Measurements from ENCODE around the gene LSM11.

The LSM11 gene

GRCh38 chr5:157778121-157778805 lies 34.8 kb downstream of the LSM11 start:
- peak; percentile 86 for DNase-seq

GRCh38 chr5:157779221-157779620 lies 35.7 kb downstream of the LSM11 start:
- no peak for DNase-seq

DNA sequence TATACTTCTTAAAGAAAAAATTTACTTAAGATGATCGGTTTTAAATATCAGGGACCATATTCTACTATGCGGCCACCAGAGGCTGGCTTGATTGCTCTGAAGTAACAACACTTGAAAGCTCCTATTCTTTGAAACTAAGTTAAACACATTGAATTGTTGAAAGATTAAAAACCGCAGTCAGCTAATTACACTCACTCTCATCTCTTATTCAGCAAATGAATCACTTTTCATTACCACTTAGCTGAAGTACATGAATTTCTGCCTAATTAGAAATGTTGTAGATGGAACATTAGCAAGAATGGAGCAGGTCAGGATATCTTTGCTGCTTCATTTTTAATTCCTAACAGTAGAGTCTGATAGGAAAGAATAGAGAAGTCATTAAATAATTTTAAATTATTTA lies 42.3 kb downstream of the LSM11 start:
- DNase-seq: no peak

DNA sequence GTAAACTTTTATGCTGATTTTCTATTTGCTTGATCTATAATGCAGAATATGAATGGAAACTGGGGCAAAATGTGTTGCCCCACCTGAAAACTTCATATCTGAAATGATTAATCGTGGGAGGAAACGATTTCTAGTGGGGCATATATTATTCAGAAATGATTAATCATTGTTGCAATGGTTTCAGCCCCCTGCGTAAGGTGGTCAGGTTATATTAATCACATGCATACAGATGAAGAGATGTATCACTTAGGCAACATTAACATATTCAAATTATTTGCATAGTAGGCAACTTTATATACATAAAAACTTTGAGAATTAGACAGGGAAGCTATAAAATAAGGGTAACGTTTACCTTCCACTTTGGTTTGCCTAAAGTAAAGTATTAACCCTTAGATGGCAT lies 49.8 kb downstream of the LSM11 start:
- no peak for DNase-seq

DNA sequence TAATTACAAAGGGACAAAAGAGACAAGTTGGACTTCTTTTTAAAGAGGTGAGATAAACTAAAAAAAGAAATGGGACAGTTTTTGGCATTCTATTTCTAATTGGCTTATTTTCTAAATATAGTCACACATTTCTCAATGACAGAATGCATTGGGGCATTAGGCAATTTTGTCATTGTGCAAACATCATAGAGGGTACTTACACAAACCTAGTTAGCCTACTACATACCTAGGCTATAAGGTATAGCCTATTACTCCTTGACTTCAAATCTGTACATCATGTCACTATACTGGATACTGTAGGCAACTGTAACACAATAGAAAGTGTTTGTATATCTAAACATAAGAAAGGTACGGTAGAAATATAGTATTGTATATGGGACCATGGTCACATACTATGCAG lies 56.1 kb downstream of the LSM11 start:
- DNase-seq: no peak

DNA sequence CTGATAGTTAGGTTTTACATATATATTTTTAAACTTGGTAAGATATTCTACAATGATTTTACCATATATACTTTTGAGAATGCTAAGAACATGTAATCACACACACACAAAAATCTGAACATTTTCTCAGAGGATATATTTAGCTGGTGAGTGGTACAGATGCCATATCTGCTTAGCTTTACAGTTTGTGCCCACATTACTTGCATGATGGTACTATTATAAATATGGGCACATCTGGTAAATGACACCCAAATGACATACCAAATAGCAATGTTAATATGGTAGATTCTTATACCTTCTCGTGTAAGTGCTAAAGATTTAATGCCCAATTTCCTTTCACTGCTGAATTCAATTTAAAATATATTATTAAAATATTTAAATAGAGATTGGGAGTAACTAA lies 56.6 kb downstream of the LSM11 start:
- DNase-seq: no peak

GRCh38 chr5:157802736-157803135 lies 59.2 kb downstream of the LSM11 start:
- DNase-seq: no peak

GRCh38 chr5:157808043-157808442 lies 64.5 kb downstream of the LSM11 start:
- no peak for DNase-seq
